OCI-LY3 (cell line): ENCODE measurements around the gene TIAM2.

Source experiments
- H2AFZ ChIP-seq: fragments of 200-600, 300-600 bp; shearing (Covaris generic); 2 replicates; pipeline ENCODE4 v1.6.0; 2014; ENCODE audit warnings: antibody characterized with exemption, low read depth, low read length
- H3K27ac ChIP-seq: fragments of 200-600, 300-600 bp; sonication (generic); 2 replicates; pipeline ENCODE4 v1.5.1; 2014; ENCODE audit warnings: mild to moderate bottlenecking, low read length, moderate library complexity, mixed read lengths
- H3K27me3 ChIP-seq: fragments of 200-600, 300-600 bp; sonication (generic); 2 replicates; pipeline ENCODE4 v1.6.1; 2014; ENCODE audit warnings: low read depth, low read length, mixed read lengths
- H3K36me3 ChIP-seq: fragments of 200-600, 300-600 bp; sonication (generic); replicated peaks from 2 replicates; pipeline ENCODE3; 2014; ENCODE audit warnings: low read depth, low read length, mixed read lengths
- H3K4me1 ChIP-seq: fragments of 300-600, 200-600 bp; sonication (generic); 2 replicates; pipeline ENCODE4 v1.6.1; 2014; ENCODE audit warnings: low read length, mixed read lengths
- H3K4me2 ChIP-seq: fragments of 200-600, 300-600 bp; sonication (generic); 2 replicates; pipeline ENCODE4 v1.6.1; 2014; ENCODE audit warnings: low read length, mixed read lengths
- H3K4me3 ChIP-seq: fragments of 300-600, 200-600 bp; sonication (generic); 2 replicates; pipeline ENCODE4 v1.5.1; 2014; ENCODE audit warnings: antibody characterized with exemption, mild to moderate bottlenecking, low read length, moderate library complexity
- H3K79me2 ChIP-seq: fragments of 300-600, 200-600 bp; shearing (Covaris generic); 2 replicates; pipeline ENCODE4 v1.6.1; 2014; ENCODE audit warnings: mild to moderate bottlenecking, low read length, mixed read lengths
- H3K9ac ChIP-seq: fragments of 300-600, 200-600 bp; shearing (Covaris generic); 2 replicates; pipeline ENCODE4 v1.6.0; 2014; ENCODE audit warnings: mild to moderate bottlenecking, low read length, moderate library complexity
- H3K9me3 ChIP-seq: fragments of 200-600, 300-600 bp; shearing (Covaris generic); 2 replicates; pipeline ENCODE4 v1.6.1; 2014; ENCODE audit warnings: low read length, mixed read lengths; ENCODE audit not compliant: insufficient read depth
- H4K20me1 ChIP-seq: fragments of 200-600, 300-600 bp; sonication (generic); 2 replicates; pipeline ENCODE4 v1.6.1; 2016; ENCODE audit warnings: low read length, mixed read lengths; ENCODE audit not compliant: insufficient read depth
- CTCF ChIP-seq: fragments of 200-600, 300-600 bp; sonication (generic); IDR thresholded peaks from 2 replicates; pipeline ENCODE4 v1.5.1; 2014; ENCODE audit warnings: antibody characterized with exemption, low read length, low read depth
- EZH2phosphoT487 ChIP-seq: fragments of 200-600 bp; shearing (Covaris generic); IDR thresholded peaks from 2 replicates; pipeline ENCODE4 v1.6.1; 2018; ENCODE audit warnings: antibody characterized with exemption, mixed run types, low read depth

TIAM2 gene

GRCh38 chr6:155155787-155156447, 160.8 kb downstream of the TIAM2 start:
- no peaks in the 10 kb centered on the region for H4K20me1 ChIP-seq

DNA sequence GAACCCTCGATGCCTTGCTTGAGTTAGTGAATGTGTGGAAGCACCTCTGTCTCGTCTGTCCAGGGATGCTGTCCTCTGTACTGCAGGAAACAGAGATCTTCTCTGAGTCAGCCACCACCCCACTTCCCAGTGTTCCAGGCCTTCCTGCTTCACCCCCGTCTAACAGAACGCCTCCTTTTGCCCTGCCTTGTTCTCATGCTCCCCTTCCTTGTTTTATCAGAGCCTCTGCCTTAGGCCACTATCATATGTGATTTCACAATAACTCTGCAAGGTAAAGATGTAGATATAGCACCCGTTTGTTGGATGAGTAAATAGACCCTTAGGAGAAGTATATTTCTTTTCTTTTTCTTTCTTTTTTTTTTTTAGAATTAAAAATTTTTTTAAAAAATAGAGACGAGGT, 162.0 kb downstream of the TIAM2 start:
- H3K27me3 ChIP-seq, result no peaks in the 10 kb centered on the region
- no peak for TF ChIP-seq EZH2phosphoT487
- TF ChIP-seq CTCF, result no peak
- no peak overlapping the region for H3K4me3 ChIP-seq
- H3K27ac ChIP-seq, result no peak overlapping the region
- no peaks in the 10 kb centered on the region for H3K9me3 ChIP-seq
- H3K4me1 ChIP-seq, result peaks cover 15% of the 10 kb centered on the region
- no peak overlapping the region for H2AFZ ChIP-seq
- H4K20me1 ChIP-seq, result no peaks in the 10 kb centered on the region
- H3K79me2 ChIP-seq, result no peaks in the 10 kb centered on the region
- H3K36me3 ChIP-seq, result no peaks in the 10 kb centered on the region
- no peak overlapping the region for H3K9ac ChIP-seq
- no peak overlapping the region for H3K4me2 ChIP-seq

More at GRCh38 chr6:155155787-155156447, 160.8 kb downstream of the TIAM2 start:
- Histone ChIP-seq H3K9me3 (no peaks in the 10 kb centered on the region), H3K4me3 (no peak overlapping the region), H3K27ac (no peak overlapping the region), H3K27me3 (no peaks in the 10 kb centered on the region), H3K36me3 (no peaks in the 10 kb centered on the region), H3K4me1 (peaks cover 15% of the 10 kb centered on the region), H3K79me2 (no peaks in the 10 kb centered on the region), H3K4me2 (no peak overlapping the region), H2AFZ (no peak overlapping the region), H3K9ac (no peak overlapping the region)
- TF ChIP-seq CTCF, result no peak
- TF ChIP-seq EZH2phosphoT487, result no peak

GRCh38 chr6:155158030-155158843, 163.1 kb downstream of the TIAM2 start:
- Histone ChIP-seq H3K27me3 (no peaks in the 10 kb centered on the region), H4K20me1 (no peaks in the 10 kb centered on the region), H3K79me2 (no peaks in the 10 kb centered on the region), H3K4me3 (no peak overlapping the region), H2AFZ (no peak overlapping the region), H3K27ac (no peak overlapping the region), H3K36me3 (no peaks in the 10 kb centered on the region), H3K9me3 (no peaks in the 10 kb centered on the region), H3K4me2 (peak overlapping the region; percentile 33), H3K9ac (no peak overlapping the region), H3K4me1 (peaks cover 15% of the 10 kb centered on the region)
- no peak for TF ChIP-seq EZH2phosphoT487
- no peak for TF ChIP-seq CTCF

DNA sequence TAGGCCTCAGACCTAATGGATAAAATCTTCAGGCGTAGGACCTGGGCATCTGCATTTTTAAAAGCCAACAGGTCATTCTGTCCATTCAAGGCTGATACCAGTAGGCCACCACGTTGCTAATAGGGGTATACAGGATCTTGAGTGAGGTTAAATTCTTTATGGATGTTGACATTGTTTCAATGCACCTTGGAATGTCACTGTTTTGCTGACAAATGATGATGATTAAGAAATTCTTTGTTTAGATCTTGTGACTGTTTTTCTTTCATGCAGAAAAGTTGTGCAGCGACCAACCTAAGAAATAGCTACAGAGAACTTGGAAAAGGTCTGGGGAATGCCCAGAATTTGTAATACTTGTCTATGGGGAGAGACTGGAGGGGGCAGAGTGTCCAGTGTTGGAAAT, 167.6 kb downstream of the TIAM2 start:
- no peak overlapping the region for H3K4me2 ChIP-seq
- no peak overlapping the region for H3K9ac ChIP-seq
- H3K4me3 ChIP-seq, result no peak overlapping the region
- H4K20me1 ChIP-seq, result no peaks in the 10 kb centered on the region
- H3K36me3 ChIP-seq, result no peaks in the 10 kb centered on the region
- H3K9me3 ChIP-seq, result no peaks in the 10 kb centered on the region
- no peak for TF ChIP-seq EZH2phosphoT487
- no peak for TF ChIP-seq CTCF
- H2AFZ ChIP-seq, result no peak overlapping the region
- H3K4me1 ChIP-seq, result peaks cover 21% of the 10 kb centered on the region
- H3K79me2 ChIP-seq, result no peaks in the 10 kb centered on the region
- H3K27me3 ChIP-seq, result no peaks in the 10 kb centered on the region
- H3K27ac ChIP-seq, result no peak overlapping the region
